T1000 (cell line): ENCODE data around the gene PKN3.

Experiments used
- DNase-seq: peaks from one replicate; lab custom pipeline; 2025; ENCODE audit warnings: mixed read lengths; lab: John Stamatoyannopoulos, UW

Gene PKN3

DNA sequence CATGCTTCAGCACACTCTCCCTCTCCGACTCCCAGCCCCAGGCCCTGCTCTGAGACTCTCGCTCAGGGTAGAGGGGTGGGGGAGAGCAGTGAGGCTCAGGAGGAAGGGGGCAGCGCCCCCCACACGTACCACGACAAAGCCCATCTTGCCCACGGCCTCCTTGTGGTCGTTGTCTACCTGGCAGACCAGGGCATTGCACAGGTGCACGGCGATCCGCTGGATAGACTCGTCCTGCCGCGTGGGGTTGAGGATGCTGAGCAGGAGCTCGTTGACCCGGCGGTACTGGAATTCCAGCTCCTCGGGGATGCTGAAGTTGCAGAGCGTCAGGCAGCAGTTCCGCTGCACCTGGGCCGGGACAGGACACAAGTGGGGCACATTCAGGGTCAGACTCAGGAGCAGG is 40.1 kb downstream of the PKN3 start:
- DNase-seq = no peak

DNA sequence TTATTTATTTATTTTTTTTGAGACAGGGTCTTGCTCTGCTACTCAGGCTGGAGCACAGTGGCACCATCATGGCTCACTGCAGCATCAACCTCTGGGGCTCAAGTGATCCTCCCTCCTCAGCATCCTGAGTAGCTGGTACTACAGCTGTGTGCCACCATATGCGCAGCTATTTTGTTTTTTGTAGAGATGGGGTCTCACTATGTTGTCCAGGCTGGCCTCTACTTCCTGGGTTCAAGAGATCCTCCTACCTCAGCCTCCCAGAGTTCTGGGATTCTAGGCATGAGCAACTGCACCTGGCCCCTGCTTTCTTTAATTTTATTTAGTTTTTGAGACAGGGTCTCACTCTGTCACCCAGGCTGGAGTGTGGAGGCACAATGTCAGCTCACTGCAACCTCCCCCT is 41.1 kb downstream of the PKN3 start:
- DNase-seq = no peak

DNA sequence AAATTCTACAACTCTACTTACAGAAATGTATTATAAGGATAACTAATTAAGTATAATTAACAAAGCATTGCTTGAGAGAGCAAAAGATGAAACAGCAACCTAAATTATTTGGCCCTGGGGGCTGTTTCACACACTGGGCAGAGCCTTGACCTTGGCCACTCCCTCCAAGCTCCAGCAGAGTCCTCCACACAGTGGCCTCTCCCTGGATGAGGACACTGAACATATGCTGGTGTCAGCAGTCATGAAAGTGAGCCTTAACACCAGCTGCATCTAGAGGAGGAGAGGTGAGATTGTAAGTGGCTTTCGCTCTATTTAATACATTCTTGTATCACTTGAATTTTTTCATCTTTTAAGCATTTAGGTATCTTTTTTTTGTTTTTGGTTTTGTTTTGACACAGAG is 44.9 kb downstream of the PKN3 start:
- no peak for DNase-seq

DNA sequence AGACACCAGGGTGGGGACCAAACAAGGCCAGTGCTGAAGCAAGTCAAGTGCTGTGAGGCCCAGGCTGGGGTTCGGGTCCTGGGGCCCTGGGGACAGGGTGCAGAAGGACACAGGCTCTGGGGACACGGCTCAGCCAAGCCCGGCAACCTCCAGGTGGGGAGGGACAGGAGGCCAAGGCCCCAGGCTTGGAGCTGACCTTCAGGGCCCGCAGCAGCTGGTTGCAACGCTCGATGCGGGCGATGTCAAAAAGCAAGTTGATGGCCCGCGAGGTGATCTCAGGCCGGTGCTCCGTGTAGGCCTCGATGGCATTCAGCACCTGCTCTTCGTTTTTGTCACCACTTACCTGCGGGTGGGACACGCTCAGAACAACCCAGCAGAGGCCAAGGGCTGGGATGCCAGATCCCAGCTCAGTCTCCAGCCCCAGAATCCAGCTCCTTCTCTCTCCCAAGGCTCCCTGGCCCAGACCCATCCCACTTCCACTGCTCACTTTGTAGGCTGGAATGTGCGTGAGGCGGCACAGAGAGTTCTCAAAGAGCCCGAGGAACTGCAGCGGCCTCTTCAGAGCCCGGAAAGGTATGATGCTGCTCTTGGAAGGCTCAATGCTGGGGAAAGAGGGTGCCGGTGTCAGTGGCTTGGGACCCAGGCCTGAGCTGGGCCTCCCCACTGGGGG is 48.8 kb downstream of the PKN3 start:
- no peak for DNase-seq

DNA sequence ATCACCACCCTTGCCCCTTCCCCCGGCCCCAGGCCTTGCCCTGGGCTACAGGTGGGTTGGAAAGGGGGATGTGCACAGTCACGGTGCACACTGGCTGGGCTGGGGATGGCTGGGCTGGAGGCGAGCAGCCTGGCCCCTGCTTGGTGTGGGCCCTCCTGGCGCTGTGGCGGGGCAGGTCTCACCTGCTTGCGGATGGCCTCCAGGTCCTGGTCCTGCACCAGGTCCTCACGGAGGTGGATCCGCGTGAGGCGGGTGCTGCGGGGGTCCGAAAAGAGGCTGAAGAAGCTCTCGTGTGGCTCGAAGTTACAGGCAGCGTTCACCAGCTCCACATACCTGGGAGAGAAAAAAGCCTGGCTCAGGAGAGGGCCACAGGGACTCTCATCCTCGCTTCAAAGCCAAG is 51.3 kb downstream of the PKN3 start:
- no peak for DNase-seq

DNA sequence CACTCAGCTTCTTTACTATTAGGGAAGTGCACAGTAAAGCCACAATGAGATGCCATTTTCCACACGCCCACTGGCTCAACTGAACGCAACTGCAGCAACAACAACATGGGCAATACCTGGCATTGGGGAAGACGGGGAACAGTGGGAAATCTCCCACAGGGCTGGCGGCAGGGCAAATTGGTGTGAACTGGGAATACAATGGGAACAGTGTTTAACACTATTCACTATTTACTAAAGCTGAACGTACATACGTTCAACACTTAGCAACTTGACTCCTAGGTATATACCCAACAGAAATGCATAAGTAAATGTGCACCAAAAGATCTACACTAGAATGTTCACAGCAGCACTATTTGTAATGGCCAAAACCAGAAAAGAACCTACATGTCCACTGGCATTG is 55.3 kb downstream of the PKN3 start:
- no peak for DNase-seq

DNA sequence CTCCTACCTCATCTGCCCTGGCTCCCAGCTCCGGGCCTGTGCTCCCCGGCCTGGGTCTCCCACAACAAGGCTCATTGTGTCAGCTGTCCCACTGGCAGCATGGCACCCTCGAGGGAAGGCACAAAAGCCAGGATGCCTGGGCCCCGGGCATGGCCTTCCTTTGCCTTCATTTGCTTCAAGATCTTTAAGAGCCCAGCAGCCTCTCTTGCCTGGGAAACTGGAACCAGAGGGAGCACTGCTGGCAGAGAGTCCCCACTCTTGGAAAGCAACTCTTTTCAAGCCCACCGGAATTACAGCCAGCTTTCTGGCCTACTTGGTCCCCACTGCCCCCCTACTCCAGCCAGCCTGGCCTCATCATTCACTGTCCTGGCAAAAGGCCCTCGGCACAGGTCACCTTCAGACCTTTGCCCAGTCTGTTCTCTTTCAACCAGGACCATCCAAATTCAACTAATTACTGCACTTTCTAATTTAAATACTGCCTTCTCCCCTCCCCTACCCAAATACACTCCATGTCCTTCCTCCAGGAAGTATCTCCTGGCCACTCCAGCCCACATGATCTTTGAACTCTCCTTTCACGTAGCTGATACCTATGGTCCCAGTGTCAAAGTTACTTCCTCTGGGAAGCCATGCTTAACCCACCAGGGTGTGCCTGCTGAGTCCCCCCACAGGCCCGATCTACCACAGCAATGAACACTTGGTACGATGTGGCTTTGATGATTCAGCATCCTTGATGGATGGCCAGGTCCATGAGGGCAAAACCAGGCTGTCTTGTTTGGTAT is 60.6 kb downstream of the PKN3 start:
- no peak for DNase-seq

DNA sequence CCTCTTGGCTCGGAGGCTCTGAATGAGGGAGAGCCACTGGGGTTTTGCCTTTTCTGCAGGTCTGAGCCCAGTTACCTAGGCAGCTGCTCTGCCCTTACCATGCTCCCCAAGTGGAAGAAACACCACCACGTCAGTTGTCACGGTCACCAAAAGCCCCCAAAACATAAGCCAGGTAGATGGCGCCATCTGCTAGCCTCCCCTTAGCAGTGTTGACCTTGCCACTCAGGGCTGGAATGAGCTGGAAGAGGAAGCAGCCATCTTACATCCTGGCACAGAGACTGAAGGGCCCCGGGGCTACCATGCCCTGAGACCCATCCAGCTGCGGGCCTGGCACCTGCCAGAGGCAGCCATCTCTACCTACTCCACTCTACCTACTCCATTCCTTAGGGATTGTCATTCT is 62.1 kb downstream of the PKN3 start:
- no peak for DNase-seq

DNA sequence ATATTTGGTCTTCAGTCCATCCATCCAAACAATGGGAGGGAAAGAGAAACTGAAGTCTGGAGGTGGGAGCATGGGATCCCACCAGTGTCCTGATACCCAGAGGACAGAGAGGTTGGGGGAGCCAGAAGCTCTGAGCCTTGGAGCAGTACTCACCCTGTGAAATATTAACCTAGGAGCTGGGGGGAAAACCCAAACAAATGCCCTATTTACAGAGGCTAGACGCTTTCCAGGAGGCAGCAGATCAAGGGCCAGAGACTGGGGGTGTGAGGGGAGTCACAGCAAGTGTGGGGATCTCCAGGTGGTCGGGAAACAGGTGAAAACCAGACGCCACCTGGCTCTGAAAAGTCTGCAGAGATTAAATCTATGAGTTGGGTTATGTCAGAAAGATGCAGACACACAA is 63.2 kb downstream of the PKN3 start:
- no peak for DNase-seq

DNA sequence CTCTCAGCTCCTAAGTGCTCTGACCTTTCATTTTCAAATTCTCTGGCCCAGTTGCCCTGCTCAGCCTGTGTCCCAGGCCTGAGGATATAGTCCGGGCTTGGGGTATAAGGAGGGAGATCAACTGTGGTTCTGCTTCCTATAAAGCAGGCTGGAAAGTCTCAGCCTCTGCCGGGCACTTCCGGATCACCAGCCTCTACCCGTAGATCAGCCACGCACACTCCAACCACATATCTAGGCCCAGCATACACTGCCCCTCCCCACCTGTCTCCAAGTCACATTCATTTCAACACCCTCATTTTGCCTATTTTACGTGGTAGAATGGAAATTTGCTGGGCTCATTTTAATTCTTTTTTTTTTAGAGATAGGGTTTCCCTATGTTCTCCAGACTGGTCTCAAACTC is 66.3 kb downstream of the PKN3 start:
- no peak for DNase-seq
